ENCODE results near the gene CBL. TPM values are rescaled to one million over a fixed set of nuclear protein-coding genes. Genes with fewer than 3 reads are reported as not detected.

The CBL gene
- total and polyA plus RNA-seq, 10 of the 15 experiments (the other 5 are each of a cell fraction or from before 2014, with no cell fraction given): 3.9 to 27.1 (median 9.5) TPM

GRCh38 chr11:119156496-119156895, 49.6 kb upstream of the CBL start:
- ChIA-PET POLR2A (no interaction called here), SMC1A (ENCODE audit: uncharacterized antibody, unreplicated experiment) (interaction anchor here (1.0 kb wide), 1 partner anchor 40 kb away, joined by 3 read pairs; no protein-coding TSS in a partner anchor), CTCF (interaction anchor here (1.4 to 1.7 kb wide), 3 partner anchors 11 to 14 kb away, joined by 3 to 4 read pairs (median 3); partner anchors contain the start of gene NLRX1), RAD21 (ENCODE audit: unreplicated experiment) (interaction anchor here (1.4 kb wide), 1 partner anchor 54 kb away, joined by 3 read pairs; the partner anchor contains the start of gene DPAGT1)
- Histone ChIP-seq H3K27ac (ENCODE audit: control insufficient read depth, insufficient read depth) (no peak overlapping the region), H3K4me3 (no peak overlapping the region), H3K36me3 (ENCODE audit: control insufficient read depth in 2 of 2, insufficient read depth in 2 of 2, low read length in 1 of 2) (no peaks in the 10 kb centered on the region), H3K9ac (ENCODE audit: control insufficient read depth, insufficient read depth, low read length) (no peak overlapping the region), H3K4me1 (ENCODE audit: control insufficient read depth, insufficient read depth, low read length) (no peaks in the 10 kb centered on the region), H2AFZ (ENCODE audit: control insufficient read depth, low read depth, low read length) (no peak overlapping the region), H4K20me1 (ENCODE audit: control insufficient read depth, insufficient read depth) (no peaks in the 10 kb centered on the region), H3K27me3 (replicated peaks in 1 of 2; ENCODE audit: control insufficient read depth in 2 of 2, insufficient read depth in 2 of 2, low read length in 1 of 2) (peaks cover 0 to 2% of the 10 kb centered on the region in 2 experiments; a peak in 1 of 4 replicates), H3K4me2 (ENCODE audit: control insufficient read depth, insufficient read depth) (no peak overlapping the region), H3K79me2 (ENCODE audit: control insufficient read depth, insufficient read depth, low read length) (no peaks in the 10 kb centered on the region), H3K9me3 (replicated peaks; ENCODE audit: control insufficient read depth, insufficient read depth, low read length) (no peaks in the 10 kb centered on the region)
- 56% methylated on average over 10 of the region's 10 CpGs for WGBS (ENCODE audit: insufficient coverage, insufficient replicate concordance, low lambda C conversion rate, missing lambda C conversion rate)
- FAIRE-seq: no peak
- in situ Hi-C loops (cut with MboI): no loop called here
- DNase-seq (ENCODE audit: low read depth, low spot score): no peak
- TF ChIP-seq, protein P1, sequence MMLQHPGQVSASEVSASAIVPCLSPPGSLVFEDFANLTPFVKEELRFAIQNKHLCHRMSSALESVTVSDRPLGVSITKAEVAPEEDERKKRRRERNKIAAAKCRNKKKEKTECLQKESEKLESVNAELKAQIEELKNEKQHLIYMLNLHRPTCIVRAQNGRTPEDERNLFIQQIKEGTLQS (IDR thresholded peaks at IDR 0.05; ENCODE audit: borderline replicate concordance, extremely low read depth, low read depth, low read length): no peak
- TF ChIP-seq DPF2 (IDR thresholded peaks at IDR 0.05) (no peak), YY1 (IDR thresholded peaks at IDR 0.05; ENCODE audit: low read depth, low read length) (no peak), NBN (IDR thresholded peaks at IDR 0.05) (no peak), NR2C2 (IDR thresholded peaks at IDR 0.05; ENCODE audit: borderline replicate concordance, control insufficient read depth, insufficient read length, low read depth) (no peak), STAT3 (IDR thresholded peaks at IDR 0.05; ENCODE audit: low read depth, low read length) (no peak)
- no peak for ATAC-seq
- no TSS peak for BruUV-seq (replicated peaks)
- intact Hi-C loops (cut with micrococcal nuclease; ENCODE audit: unreplicated experiment): no loop called here

DNA sequence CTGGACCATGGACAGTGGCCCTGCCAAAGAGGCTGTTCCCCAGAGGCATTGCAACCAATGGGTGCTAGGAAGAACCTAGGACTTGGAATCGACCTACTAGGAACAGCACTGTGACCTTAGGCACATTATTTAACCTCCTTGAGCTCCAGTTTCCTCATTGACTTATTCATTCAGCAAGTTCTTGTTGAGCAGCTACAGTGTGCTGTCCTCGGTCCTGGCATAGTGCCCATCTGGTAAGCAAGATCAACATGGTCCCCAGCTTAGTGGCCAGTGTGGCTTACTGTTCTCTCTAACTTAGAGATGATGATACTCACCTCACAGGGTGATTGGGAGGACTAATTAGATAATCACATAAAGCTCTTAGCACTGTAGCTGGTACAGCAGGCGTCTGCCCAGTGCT, 49.1 kb upstream of the CBL start:
- Histone ChIP-seq H2AFZ (ENCODE audit: control insufficient read depth, low read depth, low read length) (no peak overlapping the region), H3K4me1 (ENCODE audit: control insufficient read depth, insufficient read depth, low read length) (no peaks in the 10 kb centered on the region), H3K9me3 (replicated peaks; ENCODE audit: control insufficient read depth, insufficient read depth, low read length) (no peaks in the 10 kb centered on the region), H4K20me1 (ENCODE audit: control insufficient read depth, insufficient read depth) (no peaks in the 10 kb centered on the region), H3K4me2 (ENCODE audit: control insufficient read depth, insufficient read depth) (no peak overlapping the region), H3K79me2 (ENCODE audit: control insufficient read depth, insufficient read depth, low read length) (no peaks in the 10 kb centered on the region), H3K27ac (ENCODE audit: control insufficient read depth, insufficient read depth) (no peak overlapping the region), H3K9ac (ENCODE audit: control insufficient read depth, insufficient read depth, low read length) (no peak overlapping the region), H3K36me3 (ENCODE audit: control insufficient read depth in 2 of 2, insufficient read depth in 2 of 2, low read length in 1 of 2) (no peaks in the 10 kb centered on the region), H3K4me3 (no peak overlapping the region), H3K27me3 (replicated peaks in 1 of 2; ENCODE audit: control insufficient read depth in 2 of 2, insufficient read depth in 2 of 2, low read length in 1 of 2) (peaks cover 0 to 2% of the 10 kb centered on the region in 2 experiments; a peak in 1 of 4 replicates)
- ATAC-seq: no peak; the same call in 2 of the 3 replicates
- intact Hi-C loops (cut with micrococcal nuclease; ENCODE audit: unreplicated experiment): no loop called here
- RAD21 ChIA-PET (ENCODE audit: unreplicated experiment): interaction anchor here (1.4 kb wide), 1 partner anchor 55 kb away, joined by 3 read pairs; the partner anchor contains the start of gene DPAGT1
- FAIRE-seq: no peak
- TF ChIP-seq, protein P2, sequence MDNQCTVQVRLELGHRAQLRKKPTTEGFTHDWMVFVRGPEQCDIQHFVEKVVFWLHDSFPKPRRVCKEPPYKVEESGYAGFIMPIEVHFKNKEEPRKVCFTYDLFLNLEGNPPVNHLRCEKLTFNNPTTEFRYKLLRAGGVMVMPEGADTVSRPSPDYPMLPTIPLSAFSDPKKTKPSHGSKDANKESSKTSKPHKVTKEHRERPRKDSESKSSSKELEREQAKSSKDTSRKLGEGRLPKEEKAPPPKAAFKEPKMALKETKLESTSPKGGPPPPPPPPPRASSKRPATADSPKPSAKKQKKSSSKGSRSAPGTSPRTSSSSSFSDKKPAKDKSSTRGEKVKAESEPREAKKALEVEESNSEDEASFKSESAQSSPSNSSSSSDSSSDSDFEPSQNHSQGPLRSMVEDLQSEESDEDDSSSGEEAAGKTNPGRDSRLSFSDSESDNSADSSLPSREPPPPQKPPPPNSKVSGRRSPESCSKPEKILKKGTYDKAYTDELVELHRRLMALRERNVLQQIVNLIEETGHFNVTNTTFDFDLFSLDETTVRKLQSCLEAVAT (IDR thresholded peaks at IDR 0.05): no peak
- TF ChIP-seq, protein P3, sequence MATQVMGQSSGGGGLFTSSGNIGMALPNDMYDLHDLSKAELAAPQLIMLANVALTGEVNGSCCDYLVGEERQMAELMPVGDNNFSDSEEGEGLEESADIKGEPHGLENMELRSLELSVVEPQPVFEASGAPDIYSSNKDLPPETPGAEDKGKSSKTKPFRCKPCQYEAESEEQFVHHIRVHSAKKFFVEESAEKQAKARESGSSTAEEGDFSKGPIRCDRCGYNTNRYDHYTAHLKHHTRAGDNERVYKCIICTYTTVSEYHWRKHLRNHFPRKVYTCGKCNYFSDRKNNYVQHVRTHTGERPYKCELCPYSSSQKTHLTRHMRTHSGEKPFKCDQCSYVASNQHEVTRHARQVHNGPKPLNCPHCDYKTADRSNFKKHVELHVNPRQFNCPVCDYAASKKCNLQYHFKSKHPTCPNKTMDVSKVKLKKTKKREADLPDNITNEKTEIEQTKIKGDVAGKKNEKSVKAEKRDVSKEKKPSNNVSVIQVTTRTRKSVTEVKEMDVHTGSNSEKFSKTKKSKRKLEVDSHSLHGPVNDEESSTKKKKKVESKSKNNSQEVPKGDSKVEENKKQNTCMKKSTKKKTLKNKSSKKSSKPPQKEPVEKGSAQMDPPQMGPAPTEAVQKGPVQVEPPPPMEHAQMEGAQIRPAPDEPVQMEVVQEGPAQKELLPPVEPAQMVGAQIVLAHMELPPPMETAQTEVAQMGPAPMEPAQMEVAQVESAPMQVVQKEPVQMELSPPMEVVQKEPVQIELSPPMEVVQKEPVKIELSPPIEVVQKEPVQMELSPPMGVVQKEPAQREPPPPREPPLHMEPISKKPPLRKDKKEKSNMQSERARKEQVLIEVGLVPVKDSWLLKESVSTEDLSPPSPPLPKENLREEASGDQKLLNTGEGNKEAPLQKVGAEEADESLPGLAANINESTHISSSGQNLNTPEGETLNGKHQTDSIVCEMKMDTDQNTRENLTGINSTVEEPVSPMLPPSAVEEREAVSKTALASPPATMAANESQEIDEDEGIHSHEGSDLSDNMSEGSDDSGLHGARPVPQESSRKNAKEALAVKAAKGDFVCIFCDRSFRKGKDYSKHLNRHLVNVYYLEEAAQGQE (IDR thresholded peaks at IDR 0.05; ENCODE audit: low read depth, low read length): peak; percentile 7; the same call in 1 of the 2 replicates
- POLR2A ChIA-PET: interaction anchor here (0.9 kb wide), 1 partner anchor 15 kb away, joined by 4 read pairs; no protein-coding TSS in a partner anchor
- CTCF ChIA-PET: interaction anchor here (0.5 to 1.4 kb wide), 2 partner anchors 14 to 953 kb away, joined by 3 to 4 read pairs; no protein-coding TSS in a partner anchor
- DNase-seq (ENCODE audit: low read depth, low spot score): no peak
- SMC1A ChIA-PET (ENCODE audit: uncharacterized antibody, unreplicated experiment): interaction anchor here (1.0 kb wide), 1 partner anchor 40 kb away, joined by 3 read pairs; no protein-coding TSS in a partner anchor
- no TSS peak for BruUV-seq (replicated peaks)
- 5% methylated on average over 3 of the region's 3 CpGs for WGBS (ENCODE audit: insufficient coverage, insufficient replicate concordance, low lambda C conversion rate, missing lambda C conversion rate)
- in situ Hi-C loops (cut with MboI): no loop called here

Data from GM12878 (cell line).